RPMI7951 (cell line): ENCODE results near the gene SCN4B. TPM values are rescaled to one million over a fixed set of nuclear protein-coding genes. Genes with fewer than 3 reads are reported as not detected.
"Not testable (repeated sequence)": the region's sequence is repeated elsewhere in the genome, so short reads cannot be mapped to it uniquely, and the experiment has no call there.

Experiments
- DNase-seq: peaks from one replicate; pipeline ENCODE4 v3.0.0-alpha.2; 2012; ENCODE audit warnings: low read depth
- total RNA-seq: library from RNA; depleted of rRNA; stranded (reverse); fragments of >200 nt; shearing (Covaris generic); gene quantifications from 2 replicates; pipeline ENCODE4 v1.2.3, GENCODE V29; 2014; rRNA removed

Gene SCN4B
- total RNA-seq = 0.10 TPM in 1 of 2 replicates, not detected in the other

DNA sequence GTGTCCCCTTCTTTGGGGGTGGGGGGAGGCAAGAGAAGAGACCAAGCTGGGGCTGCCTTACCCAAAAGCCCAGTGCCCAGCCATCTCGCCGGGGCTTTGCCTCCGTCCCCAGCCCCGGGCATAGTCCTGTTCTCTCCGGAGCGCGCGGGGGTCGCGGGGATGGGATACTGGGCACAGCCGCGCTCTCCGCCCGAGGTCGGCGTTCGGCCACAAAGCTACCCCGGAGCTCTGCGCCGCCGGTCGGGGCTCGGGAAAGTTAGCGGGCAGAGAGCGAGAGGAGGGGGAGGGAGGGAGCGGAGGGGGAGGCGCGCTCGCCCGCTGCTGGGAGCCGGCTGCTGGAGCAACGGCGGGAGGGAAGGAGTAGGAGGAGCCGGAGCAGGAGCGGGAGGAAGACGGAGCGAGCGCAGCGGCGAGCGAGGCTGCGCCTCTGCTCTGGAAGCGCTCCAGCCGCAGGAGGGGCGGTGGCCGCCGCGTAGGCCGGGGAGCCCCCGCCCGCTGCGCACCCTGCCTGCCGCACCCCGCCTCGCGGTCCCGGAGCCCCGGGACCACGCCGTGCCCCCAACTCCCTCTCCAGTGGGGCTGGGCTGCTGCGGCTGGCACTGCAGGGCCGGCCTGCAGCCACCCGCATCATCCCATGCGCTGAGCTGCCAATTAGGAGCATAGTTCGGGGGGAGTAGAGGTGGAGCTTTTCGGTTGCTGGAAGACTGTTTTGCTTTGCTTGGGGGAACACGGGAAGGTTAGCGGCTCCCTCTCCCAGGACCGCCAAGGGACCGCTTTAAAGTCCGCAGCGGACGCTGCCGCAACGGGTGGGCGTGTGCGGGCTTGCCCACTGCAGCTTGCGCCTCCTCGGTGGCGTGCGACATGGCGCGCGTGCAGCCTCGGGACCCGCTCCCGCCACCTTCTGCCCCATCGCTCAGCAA lies at the start of gene SCN4B:
Gene SCN4B, minus strand, starts transcription at position 272 of the 920 bp plus-strand sequence. Its CDS starts 150 bp downstream, at position 122.
- peak; percentile 45 for DNase-seq

GRCh38 chr11:118201966-118202365 lies 49.3 kb upstream of the SCN4B start:
- DNase-seq = no peak

GRCh38 chr11:118200901-118201680 lies 48.5 kb upstream of the SCN4B start:
- no peak for DNase-seq

DNA sequence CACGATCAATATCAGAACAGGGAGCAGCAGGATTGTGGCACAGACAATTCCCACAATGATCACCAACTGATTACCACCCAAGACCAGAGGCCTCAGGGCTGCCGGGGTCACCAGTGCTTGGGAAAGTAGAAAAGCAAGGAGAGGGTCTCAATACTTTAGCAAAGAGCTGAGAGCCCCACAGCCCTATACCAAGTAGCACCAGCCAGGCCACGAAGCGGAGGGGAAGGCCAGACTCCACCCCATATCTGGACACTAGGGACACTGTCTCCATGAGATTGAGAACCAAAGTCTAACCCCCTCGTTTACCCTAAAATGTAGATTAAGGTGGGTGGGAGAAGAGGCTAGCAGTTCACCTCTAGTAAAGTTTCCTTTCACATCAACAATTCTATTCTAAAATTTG lies 47.9 kb upstream of the SCN4B start:
- DNase-seq = no peak

- DNase-seq = no peak
Observed at GRCh38 chr11:118199135-118199534, 46.5 kb upstream of the SCN4B start.

DNA sequence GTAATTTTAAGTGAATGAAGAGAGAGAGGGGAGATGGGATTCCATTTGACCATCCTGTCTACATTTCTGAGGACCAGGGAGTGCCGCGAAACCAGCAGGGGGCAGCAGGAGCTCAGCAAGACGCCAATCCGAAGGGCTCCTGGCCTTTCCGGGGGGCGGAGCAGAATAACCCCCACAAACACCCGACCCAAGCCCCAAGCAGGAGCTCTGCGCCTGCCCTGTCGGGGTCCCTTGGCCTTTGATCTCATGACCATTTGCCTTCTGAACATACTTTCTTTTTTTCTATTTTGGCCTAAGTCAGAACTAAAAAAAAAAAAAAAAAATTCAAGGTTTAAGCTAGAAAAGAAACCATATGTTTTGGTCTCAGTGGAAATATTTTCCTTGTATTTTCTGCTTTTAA lies 45.7 kb upstream of the SCN4B start:
- DNase-seq = peak; percentile 56

DNA sequence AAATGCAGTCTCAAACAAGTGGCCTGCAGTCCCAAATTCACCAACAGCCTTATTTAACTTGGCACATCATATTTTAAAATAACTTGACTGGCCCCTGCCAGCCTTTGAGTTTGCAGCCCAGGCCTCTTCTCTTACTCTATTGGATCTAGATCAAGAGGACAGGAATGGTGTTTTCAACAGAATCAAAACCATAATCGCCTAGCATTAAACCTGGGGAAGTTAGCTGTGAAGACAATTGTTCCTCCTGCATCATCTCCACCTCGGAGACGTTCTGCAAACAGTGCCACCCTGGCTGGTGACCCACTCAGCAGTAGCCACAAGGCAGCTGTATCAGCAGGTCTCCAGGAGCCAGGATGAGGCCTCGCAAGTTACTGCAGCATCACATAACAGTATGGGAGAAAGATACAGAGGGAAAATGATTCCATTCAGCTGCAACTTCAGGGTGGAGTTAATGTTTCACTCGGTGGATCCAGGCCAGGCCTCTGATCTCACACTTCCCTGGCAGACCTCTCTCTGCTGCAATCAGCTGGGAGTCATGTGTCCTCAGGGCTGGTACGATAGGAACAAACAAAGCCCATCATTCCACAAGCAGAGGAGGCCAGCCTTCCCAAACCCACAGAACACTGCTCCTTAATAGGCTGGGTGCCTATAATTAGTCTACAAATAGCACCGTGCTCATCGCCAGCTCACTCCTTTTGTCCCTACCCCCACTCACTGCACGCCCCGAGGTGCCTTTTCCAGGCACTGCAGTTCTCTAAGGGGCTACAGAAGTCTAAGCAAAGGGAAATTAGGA lies 42.4 kb upstream of the SCN4B start:
- peak; percentile 80 for DNase-seq

GRCh38 chr11:118193910-118194566 lies 41.4 kb upstream of the SCN4B start:
- DNase-seq = no peak

DNA sequence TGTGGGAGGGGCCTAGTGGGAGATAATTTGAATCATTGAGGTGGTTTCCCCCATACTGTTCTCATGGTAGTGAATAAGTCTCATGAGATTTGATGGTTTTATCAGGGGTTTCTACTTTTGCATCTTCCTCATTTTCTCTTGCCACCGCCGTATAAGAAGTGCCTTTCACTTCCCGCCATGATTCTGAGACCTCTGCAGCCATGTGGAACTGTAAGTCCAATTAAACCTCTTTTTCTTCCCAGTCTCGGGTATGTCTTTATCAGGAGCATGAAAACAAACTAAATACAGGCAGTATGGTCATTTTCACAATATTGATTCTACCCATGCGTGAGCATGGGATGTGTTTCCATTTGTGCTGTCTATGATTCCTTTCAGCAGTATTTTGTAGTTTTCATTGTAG lies 40.2 kb upstream of the SCN4B start:
- DNase-seq = not testable (repeated sequence)

DNA sequence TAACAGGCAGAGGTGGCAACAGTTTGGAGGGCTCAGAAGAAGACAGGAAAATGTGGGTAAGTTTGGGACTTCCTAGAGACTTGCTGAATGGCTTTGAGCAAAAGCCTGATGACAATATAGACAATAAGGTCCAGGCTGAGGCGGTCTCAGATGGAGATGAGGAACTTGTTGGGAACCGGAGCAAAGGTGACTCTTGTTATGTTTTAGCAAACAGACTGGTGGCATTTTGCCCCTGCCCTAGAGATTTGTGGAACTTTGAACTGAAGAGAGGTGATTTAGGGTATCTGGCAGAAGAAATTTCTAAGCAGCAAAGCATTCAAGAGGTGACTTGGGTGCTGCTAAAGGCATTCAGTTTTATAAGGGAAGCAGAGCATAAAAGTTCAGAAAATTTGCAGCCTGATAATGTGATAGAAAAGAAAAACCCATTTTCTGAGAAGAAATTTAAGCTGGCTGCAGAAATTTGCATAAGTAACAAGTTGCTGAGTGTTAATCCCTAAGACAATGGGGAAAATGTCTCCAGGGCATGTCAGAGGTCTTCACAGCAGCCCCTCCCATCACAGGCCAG lies 38.4 kb upstream of the SCN4B start:
- not testable (repeated sequence) for DNase-seq

- no peak for DNase-seq
Observed at GRCh38 chr11:118186346-118187107, 33.9 kb upstream of the SCN4B start.

GRCh38 chr11:118184784-118185579 lies 32.4 kb upstream of the SCN4B start:
- no peak for DNase-seq

DNA sequence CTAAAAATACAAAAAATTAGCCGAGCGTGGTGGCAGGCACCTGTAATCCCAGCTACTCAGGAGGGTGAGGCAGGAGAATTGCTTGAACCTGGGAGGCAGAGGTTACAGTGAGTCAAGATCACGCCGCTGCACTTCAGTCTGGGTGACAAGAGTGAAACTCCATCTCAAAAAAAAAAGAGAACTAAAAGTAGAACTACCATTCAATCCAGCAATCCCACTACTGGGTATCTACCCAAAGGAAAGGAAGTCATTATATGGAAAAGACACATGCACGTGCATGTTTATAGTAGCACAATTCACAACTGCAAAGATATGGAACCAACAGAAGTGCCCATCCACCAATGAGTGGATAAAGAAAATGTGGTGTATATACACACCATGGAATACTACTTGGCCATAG lies 31.1 kb upstream of the SCN4B start:
- not testable (repeated sequence) for DNase-seq

DNA sequence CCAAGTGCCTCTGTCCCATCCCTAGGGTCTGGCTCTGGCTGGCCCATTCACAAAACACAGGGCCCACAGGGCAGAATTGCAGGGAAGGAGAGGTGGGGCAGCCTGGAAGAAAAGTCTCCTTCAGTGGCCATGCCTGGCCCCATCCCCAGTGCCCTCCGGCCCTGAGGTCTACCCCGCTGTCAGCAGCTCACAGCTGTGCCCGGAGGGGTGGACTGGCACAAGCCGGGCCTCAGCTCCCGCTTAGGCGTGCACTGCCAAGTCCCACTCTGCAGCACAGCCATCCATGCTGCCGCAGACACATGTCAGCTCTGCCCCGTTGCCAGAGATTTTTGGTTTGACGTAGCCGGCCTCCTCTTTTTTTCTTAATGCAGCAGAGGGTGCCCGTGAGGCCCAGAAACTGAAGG lies 27.7 kb upstream of the SCN4B start:
- DNase-seq = peak; percentile 47

DNA sequence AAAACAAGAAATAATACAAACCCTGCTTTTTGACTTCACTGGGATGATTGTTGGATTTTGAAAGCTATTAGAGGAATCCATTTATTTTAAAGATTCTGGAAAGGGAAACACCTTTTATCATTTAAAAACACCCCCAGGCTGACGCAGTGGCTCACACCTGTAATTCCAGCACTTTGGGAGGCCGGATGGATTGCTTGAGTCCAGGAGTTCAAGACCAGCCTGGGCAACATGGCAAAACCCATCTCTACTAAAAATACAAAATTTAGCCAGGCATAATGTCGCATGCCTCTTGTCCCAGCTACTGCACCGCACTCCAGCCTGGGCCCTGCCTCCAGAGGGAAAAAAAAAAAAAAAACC lies 24.1 kb upstream of the SCN4B start:
- no peak for DNase-seq

- DNase-seq = no peak
Observed at GRCh38 chr11:118175993-118176777, 23.6 kb upstream of the SCN4B start, which contains the start of gene SCN2B. SCN2B (minus strand) TSS chr11:118176639; CDS start chr11:118176431, 208 bp downstream.

GRCh38 chr11:118175031-118175992 lies 22.7 kb upstream of the SCN4B start:
- DNase-seq = no peak
